PC-9 (cell line): ENCODE data around the gene HPS1.

ENCODE experiments used
- CTCF ChIP-seq: fragments of 200-600 bp; sonication (generic); conservative IDR thresholded peaks from 2 replicates; pipeline ENCODE4 v1.6.1; 2017; ENCODE audit warnings: mixed run types, antibody characterized with exemption, mild to moderate bottlenecking, moderate library complexity
- EZH2 ChIP-seq: fragments of 200-600 bp; sonication (generic); IDR thresholded peaks from 2 replicates; pipeline ENCODE4 v1.8.0; 2017; ENCODE audit warnings: antibody characterized with exemption, low read depth

- TF ChIP-seq CTCF (no peak), EZH2 (no peak)
These were observed 36.5 kb downstream of the HPS1 start for GRCh38 chr10:98410135-98410743.
